DND-41 (cell line): ENCODE data around the gene EPHB1.
A peak's percentile ranks its signal among the peaks of the same experiment; 100 is the strongest.

ENCODE experiments used
- ATAC-seq: fragments of 200-7000 bp; cut with Tn5 transposase; 3 replicates; pipeline ENCODE4 v1.9.1; 2021; ENCODE audit warnings: low read depth; ENCODE audit not compliant: insufficient read depth
- DNase-seq: peaks from one replicate; pipeline ENCODE4 v3.0.0-alpha.2; 2020
- H2AFZ ChIP-seq: 2 replicates; pipeline ENCODE4 v1.6.0; 2012; ENCODE audit warnings: low read depth, low read length
- H3K27ac ChIP-seq: 2 replicates; pipeline ENCODE4 v1.5.1; 2012; ENCODE audit warnings: low read length, inconsistent platforms
- H3K27me3 ChIP-seq: fragments of 200-600 bp; sonication (generic); 2 replicates; pipeline ENCODE4 v1.6.0; 2012; ENCODE audit warnings: low read length, mild to moderate bottlenecking, inconsistent platforms; ENCODE audit not compliant: insufficient read depth, poor library complexity
- H3K36me3 ChIP-seq: 2 replicates; pipeline ENCODE4 v1.5.1; 2012; ENCODE audit warnings: low read length, inconsistent platforms; ENCODE audit not compliant: insufficient read depth
- H3K4me1 ChIP-seq: 2 replicates; pipeline ENCODE4 v1.5.1; 2012; ENCODE audit warnings: mild to moderate bottlenecking, low read length; ENCODE audit not compliant: insufficient read depth
- H3K4me2 ChIP-seq: 2 replicates; pipeline ENCODE4 v1.6.0; 2012; ENCODE audit warnings: mild to moderate bottlenecking, moderate library complexity, low read length, inconsistent platforms; ENCODE audit not compliant: insufficient read depth
- H3K4me3 ChIP-seq, 2 experiments: fragments of 200-600 bp in 1 of 2; shearing (Covaris generic) in 1 of 2; 2 replicates each; pipeline ENCODE4 v1.5.1; 2012 to 2016; ENCODE audit warnings: inconsistent platforms in 2 of 2, low read length in 2 of 2, mild to moderate bottlenecking in 2 of 2, low read depth in 1 of 2, moderate library complexity in 1 of 2
- H3K79me2 ChIP-seq: 2 replicates; pipeline ENCODE4 v1.6.0; 2012; ENCODE audit warnings: low read length, inconsistent platforms; ENCODE audit not compliant: insufficient read depth
- H3K9ac ChIP-seq: 2 replicates; pipeline ENCODE4 v1.6.0; 2012; ENCODE audit warnings: low read depth, mild to moderate bottlenecking, inconsistent platforms, low read length, moderate library complexity
- H3K9me3 ChIP-seq: 2 replicates; pipeline ENCODE4 v1.5.1; 2012; ENCODE audit warnings: low read length, moderate library complexity, mild to moderate bottlenecking, inconsistent platforms; ENCODE audit not compliant: insufficient read depth, severe bottlenecking
- H4K20me1 ChIP-seq: 2 replicates; pipeline ENCODE4 v1.6.0; 2012; ENCODE audit warnings: low read length; ENCODE audit not compliant: insufficient read depth
- EZH2 ChIP-seq: IDR thresholded peaks from 3 replicates; pipeline ENCODE4 v1.6.1; 2012; ENCODE audit warnings: borderline replicate concordance, low read depth, mild to moderate bottlenecking, moderate library complexity, low read length, inconsistent platforms; ENCODE audit not compliant: severe bottlenecking
- TF ChIP-seq, protein P1 (sequence below): IDR thresholded peaks from 2 replicates; pipeline ENCODE4 v1.5.1; 2012; ENCODE audit warnings: borderline replicate concordance, low read length, moderate library complexity, mild to moderate bottlenecking; ENCODE audit not compliant: poor library complexity, severe bottlenecking; ENCODE audit errors: extremely low read depth

The EPHB1 gene

DNA sequence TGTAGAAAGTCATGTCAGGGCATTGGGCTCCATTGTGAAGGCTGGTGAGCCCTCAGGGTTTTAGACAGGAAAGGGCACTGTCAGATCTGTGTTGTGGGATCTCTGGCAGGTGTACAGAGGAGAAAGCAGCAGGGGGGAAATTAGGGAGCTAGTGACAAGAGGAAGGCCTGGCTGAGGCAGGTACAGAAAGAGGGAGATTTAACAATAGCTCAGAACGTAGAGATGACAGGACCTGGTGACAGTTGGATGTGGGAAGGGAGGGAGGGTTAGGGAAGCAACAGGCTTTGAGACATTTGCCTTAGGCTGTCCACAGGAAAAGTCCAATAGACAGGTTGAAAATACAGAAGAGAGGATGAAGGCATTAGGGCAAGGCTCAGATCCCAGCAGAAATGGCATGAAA lies 288.1 kb downstream of the EPHB1 start:
- Histone ChIP-seq H3K27ac (no peak overlapping the region), H3K4me3 (no peak overlapping the region), H3K79me2 (no peaks in the 10 kb centered on the region), H3K4me1 (no peaks in the 10 kb centered on the region), H3K27me3 (no peaks in the 10 kb centered on the region), H3K36me3 (no peaks in the 10 kb centered on the region), H3K9me3 (no peaks in the 10 kb centered on the region), H3K9ac (no peak overlapping the region), H2AFZ (no peak overlapping the region), H3K4me2 (no peak overlapping the region), H4K20me1 (no peaks in the 10 kb centered on the region; the same call in 1 of the 2 replicates)
- no peak for TF ChIP-seq EZH2
- TF ChIP-seq, protein P1, sequence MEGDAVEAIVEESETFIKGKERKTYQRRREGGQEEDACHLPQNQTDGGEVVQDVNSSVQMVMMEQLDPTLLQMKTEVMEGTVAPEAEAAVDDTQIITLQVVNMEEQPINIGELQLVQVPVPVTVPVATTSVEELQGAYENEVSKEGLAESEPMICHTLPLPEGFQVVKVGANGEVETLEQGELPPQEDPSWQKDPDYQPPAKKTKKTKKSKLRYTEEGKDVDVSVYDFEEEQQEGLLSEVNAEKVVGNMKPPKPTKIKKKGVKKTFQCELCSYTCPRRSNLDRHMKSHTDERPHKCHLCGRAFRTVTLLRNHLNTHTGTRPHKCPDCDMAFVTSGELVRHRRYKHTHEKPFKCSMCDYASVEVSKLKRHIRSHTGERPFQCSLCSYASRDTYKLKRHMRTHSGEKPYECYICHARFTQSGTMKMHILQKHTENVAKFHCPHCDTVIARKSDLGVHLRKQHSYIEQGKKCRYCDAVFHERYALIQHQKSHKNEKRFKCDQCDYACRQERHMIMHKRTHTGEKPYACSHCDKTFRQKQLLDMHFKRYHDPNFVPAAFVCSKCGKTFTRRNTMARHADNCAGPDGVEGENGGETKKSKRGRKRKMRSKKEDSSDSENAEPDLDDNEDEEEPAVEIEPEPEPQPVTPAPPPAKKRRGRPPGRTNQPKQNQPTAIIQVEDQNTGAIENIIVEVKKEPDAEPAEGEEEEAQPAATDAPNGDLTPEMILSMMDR, result no peak
- DNase-seq (no peak), ATAC-seq (no peak)

DNA sequence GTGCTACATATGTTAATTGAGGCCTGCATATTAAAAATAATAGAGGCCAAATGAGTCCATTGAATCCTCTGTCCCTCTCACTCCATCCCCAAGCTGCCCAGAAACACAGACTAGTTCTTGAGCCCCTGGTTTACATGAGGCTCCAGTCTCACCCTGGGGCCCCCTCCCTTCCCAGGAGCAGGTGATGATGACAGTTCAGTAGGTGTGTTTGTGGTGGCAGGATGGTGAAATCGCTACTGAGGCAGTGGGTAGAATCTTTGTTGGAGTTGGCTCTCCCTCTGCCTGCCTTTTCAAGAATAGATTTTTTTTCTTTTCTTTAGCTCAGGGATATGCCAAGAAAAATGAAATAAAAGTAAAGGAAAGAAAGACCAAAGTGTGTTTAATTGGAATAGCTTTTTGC lies 288.7 kb downstream of the EPHB1 start:
- Histone ChIP-seq H4K20me1 (no peaks in the 10 kb centered on the region; the same call in 1 of the 2 replicates), H3K79me2 (no peaks in the 10 kb centered on the region)
- peak; percentile 55; the same call in 1 of the 3 replicates for ATAC-seq

DNA sequence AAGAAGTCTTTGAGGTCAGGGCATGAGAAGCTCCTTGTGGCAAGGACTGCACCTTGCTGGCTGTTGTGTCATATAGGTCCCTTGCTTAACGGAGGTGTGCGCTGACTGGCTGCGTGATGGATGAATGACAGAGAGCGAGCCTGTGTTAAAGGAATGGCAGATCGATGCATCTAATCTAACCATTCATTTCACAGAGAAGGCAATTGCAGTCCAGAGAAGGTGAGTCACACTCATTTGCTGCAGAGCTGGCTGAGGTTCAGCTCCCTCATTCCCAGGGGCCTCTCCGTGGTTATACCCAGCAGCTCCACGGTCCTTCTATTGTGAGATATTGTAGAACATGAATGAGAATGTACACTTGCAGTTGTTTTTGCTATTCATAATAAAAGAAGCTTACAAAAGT lies 289.3 kb downstream of the EPHB1 start:
- TF ChIP-seq, protein P1, result no peak
- TF ChIP-seq EZH2, result no peak
- no peaks in the 10 kb centered on the region for H3K9me3 ChIP-seq
- no peaks in the 10 kb centered on the region; the same call in 1 of the 2 replicates for H4K20me1 ChIP-seq
- H3K79me2 ChIP-seq, result no peaks in the 10 kb centered on the region
- no peak overlapping the region for H3K4me3 ChIP-seq
- H3K27me3 ChIP-seq, result peaks cover under 1% of the 10 kb centered on the region
- no peak overlapping the region for H3K4me2 ChIP-seq
- H3K9ac ChIP-seq, result no peak overlapping the region
- H3K36me3 ChIP-seq, result no peaks in the 10 kb centered on the region
- DNase-seq (no peak), ATAC-seq (no peak)
- no peaks in the 10 kb centered on the region for H3K4me1 ChIP-seq
- H2AFZ ChIP-seq, result no peak overlapping the region
- no peak overlapping the region for H3K27ac ChIP-seq

More for the DNA sequence above, 288.7 kb downstream of the EPHB1 start:
- no peak overlapping the region for H3K4me2 ChIP-seq
- H3K4me1 ChIP-seq, result no peaks in the 10 kb centered on the region
- no peak overlapping the region for H2AFZ ChIP-seq
- H3K4me3 ChIP-seq, result no peak overlapping the region
- no peak for DNase-seq
- no peak overlapping the region for H3K9ac ChIP-seq
- H3K27ac ChIP-seq, result no peak overlapping the region
- H3K36me3 ChIP-seq, result no peaks in the 10 kb centered on the region
- H3K27me3 ChIP-seq, result no peaks in the 10 kb centered on the region
- H3K9me3 ChIP-seq, result no peaks in the 10 kb centered on the region
- TF ChIP-seq EZH2, result no peak
- TF ChIP-seq, protein P1, result no peak

DNA sequence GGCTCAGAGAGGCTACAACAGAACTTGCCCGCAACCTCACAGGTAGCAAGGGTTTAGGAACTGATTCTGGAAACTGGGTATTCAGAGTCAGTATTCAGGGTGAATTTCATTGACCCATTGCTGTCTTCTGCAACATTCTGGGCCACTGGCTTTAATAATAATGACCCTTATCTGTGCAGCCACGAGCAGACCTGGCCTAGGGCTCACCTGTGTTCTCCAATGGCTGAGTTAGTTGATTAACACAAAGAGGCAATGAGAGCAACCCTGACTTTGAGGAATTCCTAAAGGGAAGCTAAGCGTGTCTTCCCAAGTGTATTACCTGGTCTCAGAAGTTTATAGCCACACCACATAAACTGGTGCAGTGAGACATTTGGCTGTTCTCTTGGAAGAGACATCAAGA lies 289.9 kb downstream of the EPHB1 start:
- Histone ChIP-seq H3K9me3 (no peaks in the 10 kb centered on the region), H3K27me3 (peaks cover 6% of the 10 kb centered on the region), H4K20me1 (no peaks in the 10 kb centered on the region; the same call in 1 of the 2 replicates), H3K4me3 (no peak overlapping the region), H3K27ac (no peak overlapping the region), H3K4me2 (no peak overlapping the region), H3K79me2 (no peaks in the 10 kb centered on the region), H2AFZ (no peak overlapping the region), H3K9ac (no peak overlapping the region), H3K4me1 (no peaks in the 10 kb centered on the region), H3K36me3 (no peaks in the 10 kb centered on the region)
- DNase-seq, result no peak
- no peak for ATAC-seq
- TF ChIP-seq, protein P1, result no peak
- no peak for TF ChIP-seq EZH2
